HEK293 (cell line): ENCODE results near the gene MMP11.

Experiments
- CTCF ChIA-PET: fragments of 350-600 bp; formaldehyde crosslinking; extraction: SDS; loops from one replicate; lab custom pipeline; 2021; ENCODE audit warnings: antibody characterized with exemption; lab: Yijun Ruan, JAX
- POLR2A ChIA-PET: fragments of 300-600 bp; formaldehyde crosslinking; extraction: SDS; loops from one replicate; lab custom pipeline; 2020; ENCODE audit warnings: antibody characterized with exemption, inconsistent platforms; lab: Yijun Ruan, JAX
- H3K27ac ChIP-seq: fragments of 200-500 bp; sonication (Bioruptor generic); 2 replicates; pipeline ENCODE4 v1.5.1; 2014; ENCODE audit warnings: low read depth, low read length, control low read depth, inconsistent platforms; ENCODE audit errors: extremely low read depth
- H3K36me3 ChIP-seq, 2 experiments: fragments of 200-500 bp in 1 of 2; sonication (Bioruptor generic) in 1 of 2; 1 replicate in 1 of 2; 2 replicates in 1 of 2; pipeline ENCODE4 v1.5.1; 2014 to 2017; ENCODE audit warnings: inconsistent platforms in 2 of 2, low read length in 2 of 2; ENCODE audit not compliant: control insufficient read depth in 2 of 2, insufficient read depth in 1 of 2
- H3K4me1 ChIP-seq: fragments of 200-500 bp; sonication (Bioruptor generic); 2 replicates; pipeline ENCODE4 v1.5.1; 2014; ENCODE audit warnings: mild to moderate bottlenecking, low read length, inconsistent platforms; ENCODE audit not compliant: control insufficient read depth, insufficient read depth
- H3K4me3 ChIP-seq: 2 replicates; pipeline ENCODE4 v1.5.1; 2011; ENCODE audit warnings: low read depth, mild to moderate bottlenecking, control low read depth, low read length, moderate library complexity
- H3K9me3 ChIP-seq: fragments of 200-500 bp; sonication (Bioruptor generic); 2 replicates; pipeline ENCODE4 v1.5.1; 2014; ENCODE audit warnings: low read depth, low read length, inconsistent platforms; ENCODE audit not compliant: control insufficient read depth, insufficient read depth
- MEIS1 ChIP-seq: sonication (generic); formaldehyde crosslinking; IDR thresholded peaks from 2 replicates; pipeline ENCODE4 v1.8.1; 2022; ENCODE audit warnings: missing genetic modification reagents, mild to moderate bottlenecking, borderline replicate concordance
- PRDM10 ChIP-seq: fragments of 450-650 bp; formaldehyde crosslinking; IDR thresholded peaks from 2 replicates; pipeline ENCODE4 v1.5.1; 2016; ENCODE audit warnings: missing biosample characterization, missing genetic modification characterization
- SALL2 ChIP-seq: fragments of 450-650 bp; formaldehyde crosslinking; IDR thresholded peaks from 2 replicates; pipeline ENCODE4 v1.5.0; 2017; ENCODE audit warnings: missing biosample characterization, mild to moderate bottlenecking, missing genetic modification characterization, borderline replicate concordance
- ZFP3 ChIP-seq: fragments of 450-650 bp; formaldehyde crosslinking; IDR thresholded peaks from 2 replicates; pipeline ENCODE4 v1.5.1; 2016; ENCODE audit warnings: low read depth, missing biosample characterization, missing genetic modification characterization
- ZIC2 ChIP-seq: fragments of 450-650 bp; formaldehyde crosslinking; IDR thresholded peaks from 2 replicates; pipeline ENCODE4 v1.5.1; 2016; ENCODE audit warnings: missing biosample characterization, missing genetic modification characterization
- ZNF174 ChIP-seq: fragments of 450-650 bp; formaldehyde crosslinking; IDR thresholded peaks from 2 replicates; pipeline ENCODE4 v1.5.0; 2017; ENCODE audit warnings: missing biosample characterization, mild to moderate bottlenecking, missing genetic modification characterization
- ZNF211 ChIP-seq: fragments of 450-650 bp; formaldehyde crosslinking; IDR thresholded peaks from 2 replicates; pipeline ENCODE4 v1.5.1; 2016; ENCODE audit warnings: low read depth, missing biosample characterization, missing genetic modification characterization
- ZNF426 ChIP-seq: fragments of 450-650 bp; formaldehyde crosslinking; IDR thresholded peaks from 2 replicates; pipeline ENCODE4 v1.5.1; 2017; ENCODE audit warnings: missing biosample characterization, missing genetic modification characterization, mild to moderate bottlenecking, inconsistent platforms, moderate library complexity
- ZNF529 ChIP-seq: fragments of 450-650 bp; formaldehyde crosslinking; IDR thresholded peaks from 2 replicates; pipeline ENCODE4 v1.5.1; 2017; ENCODE audit warnings: missing genetic modification characterization, missing biosample characterization; ENCODE audit not compliant: insufficient replicate concordance
- ZNF544 ChIP-seq: fragments of 450-650 bp; formaldehyde crosslinking; IDR thresholded peaks from 2 replicates; pipeline ENCODE4 v1.5.0; 2017; ENCODE audit warnings: missing biosample characterization, missing genetic modification characterization
- ZNF560 ChIP-seq: fragments of 450-650 bp; formaldehyde crosslinking; IDR thresholded peaks from 2 replicates; pipeline ENCODE4 v1.5.1; 2017; ENCODE audit warnings: missing biosample characterization, missing genetic modification characterization, borderline replicate concordance
- ZNF660 ChIP-seq: fragments of 450-650 bp; IDR thresholded peaks from 2 replicates; pipeline ENCODE4 v1.5.1; 2018; ENCODE audit warnings: missing biosample characterization, mild to moderate bottlenecking, missing genetic modification characterization

Gene MMP11

GRCh38 chr22:23822101-23822671 lies 49.5 kb downstream of the MMP11 start:
- no peak for TF ChIP-seq ZNF660 (tag by site-specific recombination)
- no peak for TF ChIP-seq ZNF174
- CTCF ChIA-PET, result interaction anchor here (0.6 to 2.7 kb wide), 2 partner anchors 27 to 658 kb away, joined by 3 to 9 read pairs; no protein-coding TSS in a partner anchor
- H3K4me1 ChIP-seq, result no peaks in the 10 kb centered on the region
- no peak overlapping the region for H3K4me3 ChIP-seq
- H3K9me3 ChIP-seq, result no peaks in the 10 kb centered on the region
- H3K36me3 ChIP-seq, result peaks cover 53 to 94% of the 10 kb centered on the region in 2 experiments
- no peak overlapping the region for H3K27ac ChIP-seq
- POLR2A ChIA-PET, result no interaction called here

- H3K36me3 ChIP-seq, result peaks cover 45 to 91% of the 10 kb centered on the region in 2 experiments
- TF ChIP-seq ZNF560 (tag by site-specific recombination) (no peak), ZNF211 (tag by site-specific recombination) (no peak), ZNF426 (tag by site-specific recombination) (no peak), ZFP3 (tag by site-specific recombination) (no peak)
- TF ChIP-seq, all 188 proteins: peak for 0
- Histone ChIP-seq H3K9me3 (no peaks in the 10 kb centered on the region), H3K4me1 (no peaks in the 10 kb centered on the region), H3K4me3 (no peak overlapping the region), H3K27ac (no peak overlapping the region; the same call in 1 of the 2 replicates)
- ChIA-PET CTCF (interaction anchor here (0.5 to 0.7 kb wide), 3 partner anchors 11 to 284 kb away, joined by 3 to 4 read pairs (median 3); no protein-coding TSS in a partner anchor), POLR2A (no interaction called here)
These were observed 50.7 kb downstream of the MMP11 start for GRCh38 chr22:23823331-23823791.

GRCh38 chr22:23824476-23825245 lies 52.0 kb downstream of the MMP11 start:
- CTCF ChIA-PET, result interaction anchor here (0.6 to 0.7 kb wide), 3 partner anchors 104 to 510 kb away, joined by 3 read pairs; no protein-coding TSS in a partner anchor
- Histone ChIP-seq H3K4me3 (no peak overlapping the region), H3K4me1 (no peaks in the 10 kb centered on the region), H3K36me3 (peaks cover 36 to 91% of the 10 kb centered on the region in 2 experiments)
- TF ChIP-seq PRDM10, result no peak
- TF ChIP-seq MEIS1, result no peak
- TF ChIP-seq SALL2 (tag by site-specific recombination), result no peak
- no peak for TF ChIP-seq ZNF529 (tag by site-specific recombination)
- TF ChIP-seq ZNF544 (tag by site-specific recombination), result no peak
- TF ChIP-seq ZIC2, result peak; percentile 95
- TF ChIP-seq, all 188 proteins: peak for 1
- H3K27ac ChIP-seq, result no peak overlapping the region
- POLR2A ChIA-PET, result interaction anchor here (0.8 kb wide), 1 partner anchor 25 kb away, joined by 3 read pairs; no protein-coding TSS in a partner anchor
- H3K9me3 ChIP-seq, result no peaks in the 10 kb centered on the region
